K562 (cell line): ENCODE results near the gene RBFOX1.

Experiments
- ARHGAP35 ChIP-seq: fragments of 450-650 bp; IDR thresholded peaks from 2 replicates; pipeline ENCODE4 v1.6.1; 2018; ENCODE audit not compliant: partially characterized antibody
- CEBPB ChIP-seq: fragments of 450-650 bp; IDR thresholded peaks from 2 replicates; pipeline ENCODE4 v1.6.1; 2016; ENCODE audit warnings: missing genetic modification characterization, missing compliant biosample characterization
- ERF ChIP-seq: fragments of 450-650 bp; formaldehyde crosslinking; IDR thresholded peaks from 2 replicates; pipeline ENCODE4 v1.4.0; 2020; ENCODE audit warnings: mild to moderate bottlenecking, mixed read lengths
- EZH2 ChIP-seq: IDR thresholded peaks from 2 replicates; pipeline ENCODE4 v1.6.1; 2012; ENCODE audit warnings: low read depth, mild to moderate bottlenecking, inconsistent platforms, low read length, borderline replicate concordance
- NBN ChIP-seq: fragments of 450-650 bp; IDR thresholded peaks from 2 replicates; pipeline ENCODE4 v1.6.1; 2016; ENCODE audit warnings: low read depth, mild to moderate bottlenecking
- POLR2A ChIP-seq: fragments of 450-650 bp; conservative IDR thresholded peaks from 2 replicates; pipeline ENCODE4 v1.6.1; 2016
- RFX7 ChIP-seq: fragments of 250-450 bp; sonication (Bioruptor Pico); IDR thresholded peaks from 2 replicates; pipeline ENCODE4 v1.5.1; 2021; ENCODE audit warnings: mild to moderate bottlenecking
- STAT5B ChIP-seq: fragments of 250-450 bp; sonication (Bioruptor Pico); IDR thresholded peaks from 2 replicates; pipeline ENCODE4 v1.8.0; 2021; ENCODE audit warnings: mild to moderate bottlenecking, inconsistent platforms
- ZNF174 ChIP-seq: fragments of 250-450 bp; sonication (Bioruptor Pico); IDR thresholded peaks from 2 replicates; pipeline ENCODE4 v1.4.0; 2020; ENCODE audit warnings: mild to moderate bottlenecking
- TF ChIP-seq, protein P1 (sequence below), 3 experiments: IDR thresholded peaks in 2 of 3; conservative IDR thresholded peaks in 1 of 3; 2 replicates each; pipeline ENCODE4 v1.5.1; 2011 to 2012; ENCODE audit warnings: low read length in 3 of 3, mild to moderate bottlenecking in 3 of 3, control low read depth in 2 of 3, improper control_type of control experiment in 1 of 3, inconsistent platforms in 1 of 3, low read depth in 1 of 3, mixed read lengths in 1 of 3, moderate library complexity in 1 of 3; ENCODE audit not compliant: insufficient read depth in 2 of 3
- TF ChIP-seq, protein P2 (sequence below): sonication (generic); formaldehyde crosslinking; IDR thresholded peaks from 2 replicates; pipeline ENCODE4 v1.8.0; 2023; ENCODE audit warnings: mild to moderate bottlenecking, missing genetic modification reagents

DNA sequence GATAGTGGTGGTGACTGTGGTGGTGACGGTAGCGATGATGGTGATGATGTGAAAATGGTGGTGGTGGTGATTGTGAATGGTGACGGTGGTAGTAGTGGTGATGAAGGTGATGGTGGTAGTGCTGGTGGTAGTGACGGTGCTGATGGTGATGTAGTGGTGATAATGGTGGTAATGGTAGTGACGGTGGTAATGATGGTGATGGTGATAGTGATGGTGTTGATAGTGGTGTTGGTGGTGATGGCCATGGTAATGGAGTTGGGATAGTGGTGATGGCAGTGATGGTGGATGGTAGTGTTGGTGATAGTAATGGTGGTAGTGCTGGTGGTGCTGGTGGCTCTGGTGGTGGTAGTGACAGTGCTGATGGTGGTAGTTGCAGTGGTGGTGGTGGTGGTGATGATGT, 14.7 kb upstream of the RBFOX1 start:
- no peak for TF ChIP-seq ERF (CRISPR knock-in tag)
- TF ChIP-seq EZH2 = no peak
- no peak for TF ChIP-seq NBN
- TF ChIP-seq POLR2A = no peak
- TF ChIP-seq, protein P1, sequence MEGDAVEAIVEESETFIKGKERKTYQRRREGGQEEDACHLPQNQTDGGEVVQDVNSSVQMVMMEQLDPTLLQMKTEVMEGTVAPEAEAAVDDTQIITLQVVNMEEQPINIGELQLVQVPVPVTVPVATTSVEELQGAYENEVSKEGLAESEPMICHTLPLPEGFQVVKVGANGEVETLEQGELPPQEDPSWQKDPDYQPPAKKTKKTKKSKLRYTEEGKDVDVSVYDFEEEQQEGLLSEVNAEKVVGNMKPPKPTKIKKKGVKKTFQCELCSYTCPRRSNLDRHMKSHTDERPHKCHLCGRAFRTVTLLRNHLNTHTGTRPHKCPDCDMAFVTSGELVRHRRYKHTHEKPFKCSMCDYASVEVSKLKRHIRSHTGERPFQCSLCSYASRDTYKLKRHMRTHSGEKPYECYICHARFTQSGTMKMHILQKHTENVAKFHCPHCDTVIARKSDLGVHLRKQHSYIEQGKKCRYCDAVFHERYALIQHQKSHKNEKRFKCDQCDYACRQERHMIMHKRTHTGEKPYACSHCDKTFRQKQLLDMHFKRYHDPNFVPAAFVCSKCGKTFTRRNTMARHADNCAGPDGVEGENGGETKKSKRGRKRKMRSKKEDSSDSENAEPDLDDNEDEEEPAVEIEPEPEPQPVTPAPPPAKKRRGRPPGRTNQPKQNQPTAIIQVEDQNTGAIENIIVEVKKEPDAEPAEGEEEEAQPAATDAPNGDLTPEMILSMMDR (IDR thresholded peaks at IDR 0.05 in 2 of 3, conservative IDR thresholded peaks at IDR 0.05 in 1 of 3; ENCODE audit: insufficient read depth in 2 of 3, low read depth in 1 of 3, low read length in 3 of 3) = no peak
- no peak for TF ChIP-seq RFX7 (CRISPR knock-in tag)
- TF ChIP-seq ZNF174 (CRISPR knock-in tag) = no peak
- no peak for TF ChIP-seq CEBPB (tag)
- TF ChIP-seq STAT5B = no peak
- TF ChIP-seq, protein P2, sequence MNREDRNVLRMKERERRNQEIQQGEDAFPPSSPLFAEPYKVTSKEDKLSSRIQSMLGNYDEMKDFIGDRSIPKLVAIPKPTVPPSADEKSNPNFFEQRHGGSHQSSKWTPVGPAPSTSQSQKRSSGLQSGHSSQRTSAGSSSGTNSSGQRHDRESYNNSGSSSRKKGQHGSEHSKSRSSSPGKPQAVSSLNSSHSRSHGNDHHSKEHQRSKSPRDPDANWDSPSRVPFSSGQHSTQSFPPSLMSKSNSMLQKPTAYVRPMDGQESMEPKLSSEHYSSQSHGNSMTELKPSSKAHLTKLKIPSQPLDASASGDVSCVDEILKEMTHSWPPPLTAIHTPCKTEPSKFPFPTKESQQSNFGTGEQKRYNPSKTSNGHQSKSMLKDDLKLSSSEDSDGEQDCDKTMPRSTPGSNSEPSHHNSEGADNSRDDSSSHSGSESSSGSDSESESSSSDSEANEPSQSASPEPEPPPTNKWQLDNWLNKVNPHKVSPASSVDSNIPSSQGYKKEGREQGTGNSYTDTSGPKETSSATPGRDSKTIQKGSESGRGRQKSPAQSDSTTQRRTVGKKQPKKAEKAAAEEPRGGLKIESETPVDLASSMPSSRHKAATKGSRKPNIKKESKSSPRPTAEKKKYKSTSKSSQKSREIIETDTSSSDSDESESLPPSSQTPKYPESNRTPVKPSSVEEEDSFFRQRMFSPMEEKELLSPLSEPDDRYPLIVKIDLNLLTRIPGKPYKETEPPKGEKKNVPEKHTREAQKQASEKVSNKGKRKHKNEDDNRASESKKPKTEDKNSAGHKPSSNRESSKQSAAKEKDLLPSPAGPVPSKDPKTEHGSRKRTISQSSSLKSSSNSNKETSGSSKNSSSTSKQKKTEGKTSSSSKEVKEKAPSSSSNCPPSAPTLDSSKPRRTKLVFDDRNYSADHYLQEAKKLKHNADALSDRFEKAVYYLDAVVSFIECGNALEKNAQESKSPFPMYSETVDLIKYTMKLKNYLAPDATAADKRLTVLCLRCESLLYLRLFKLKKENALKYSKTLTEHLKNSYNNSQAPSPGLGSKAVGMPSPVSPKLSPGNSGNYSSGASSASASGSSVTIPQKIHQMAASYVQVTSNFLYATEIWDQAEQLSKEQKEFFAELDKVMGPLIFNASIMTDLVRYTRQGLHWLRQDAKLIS = no peak
- TF ChIP-seq ARHGAP35 = no peak
